ENCODE results near the gene CDH5.

GRCh38 chr16:66420396-66420795 is 53.9 kb downstream of the CDH5 start:
- TF ChIP-seq EZH2phosphoT487 (conservative IDR thresholded peaks at IDR 0.05; ENCODE audit: low read length) = no peak
- TF ChIP-seq, protein P1, sequence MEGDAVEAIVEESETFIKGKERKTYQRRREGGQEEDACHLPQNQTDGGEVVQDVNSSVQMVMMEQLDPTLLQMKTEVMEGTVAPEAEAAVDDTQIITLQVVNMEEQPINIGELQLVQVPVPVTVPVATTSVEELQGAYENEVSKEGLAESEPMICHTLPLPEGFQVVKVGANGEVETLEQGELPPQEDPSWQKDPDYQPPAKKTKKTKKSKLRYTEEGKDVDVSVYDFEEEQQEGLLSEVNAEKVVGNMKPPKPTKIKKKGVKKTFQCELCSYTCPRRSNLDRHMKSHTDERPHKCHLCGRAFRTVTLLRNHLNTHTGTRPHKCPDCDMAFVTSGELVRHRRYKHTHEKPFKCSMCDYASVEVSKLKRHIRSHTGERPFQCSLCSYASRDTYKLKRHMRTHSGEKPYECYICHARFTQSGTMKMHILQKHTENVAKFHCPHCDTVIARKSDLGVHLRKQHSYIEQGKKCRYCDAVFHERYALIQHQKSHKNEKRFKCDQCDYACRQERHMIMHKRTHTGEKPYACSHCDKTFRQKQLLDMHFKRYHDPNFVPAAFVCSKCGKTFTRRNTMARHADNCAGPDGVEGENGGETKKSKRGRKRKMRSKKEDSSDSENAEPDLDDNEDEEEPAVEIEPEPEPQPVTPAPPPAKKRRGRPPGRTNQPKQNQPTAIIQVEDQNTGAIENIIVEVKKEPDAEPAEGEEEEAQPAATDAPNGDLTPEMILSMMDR (IDR thresholded peaks at IDR 0.05; ENCODE audit: insufficient read depth, low read length, poor library complexity, severe bottlenecking) = no peak

All from SU-DHL-6 (cell line).